Measurements from ENCODE around the gene SOX18.

SOX18 gene

GRCh38 chr20:64001607-64002011 lies 47.8 kb downstream of the SOX18 start:
- TF ChIP-seq CTCF (IDR thresholded peaks at IDR 0.05; ENCODE audit: borderline replicate concordance, insufficient read depth, low read depth, low read length) = no peak
- no peak overlapping the region for H3K4me3 ChIP-seq (ENCODE audit: low read depth, low read length)

- no peak for TF ChIP-seq CTCF (IDR thresholded peaks at IDR 0.05; ENCODE audit: borderline replicate concordance, insufficient read depth, low read depth, low read length)
- no peak overlapping the region for H3K4me3 ChIP-seq (ENCODE audit: low read depth, low read length)
Observed at GRCh38 chr20:64000906-64001305, 48.5 kb downstream of the SOX18 start.
